Thyroid gland (tissue), 4 donors: ENCODE measurements around the gene PPP3R2.

Experiments used
- CTCF ChIP-seq, 6 experiments: fragments of 200-600 bp in 3 of 6; fragments of 450-650 bp in 3 of 6; sonication (generic) in 3 of 6; IDR thresholded peaks; one replicate each; pipeline ENCODE4 v1.5.1; 2016 to 2019; ENCODE audit warnings: antibody characterized with exemption in 6 of 6, mild to moderate bottlenecking in 2 of 6, inconsistent platforms in 1 of 6, moderate library complexity in 1 of 6
- POLR2A ChIP-seq, 2 donors: fragments of 450-650 bp; IDR thresholded peaks; one replicate each; pipeline ENCODE4 v1.6.1; 2017; ENCODE audit warnings: antibody characterized with exemption in 2 of 2, mild to moderate bottlenecking in 2 of 2, moderate library complexity in 1 of 2

GRCh38 chr9:101572316-101572715 lies 22.5 kb downstream of the PPP3R2 start:
- TF ChIP-seq CTCF (IDR thresholded peaks at IDR 0.05) (no peak), POLR2A (IDR thresholded peaks at IDR 0.05) (no peak)
